GM23338 (cell line): ENCODE results near the gene CTNNA1. TPM values are rescaled to one million over a fixed set of nuclear protein-coding genes. Genes with fewer than 3 reads are reported as not detected.

Experiments
- ATAC-seq: fragments of 200-7000 bp; cut with Tn5 transposase; 3 replicates; pipeline ENCODE4 v1.9.1; 2020
- DNase-seq: peaks from one replicate; pipeline ENCODE4 v3.0.0-alpha.2; 2015; ENCODE audit warnings: low spot score
- H2AFZ ChIP-seq: fragments of 200-600 bp; sonication (generic); 2 replicates; pipeline ENCODE4 v1.8.0; 2016; ENCODE audit warnings: antibody characterized with exemption, mild to moderate bottlenecking, moderate library complexity
- H3F3A ChIP-seq: fragments of 200-600 bp; sonication (generic); replicated peaks from 2 replicates; pipeline ENCODE4 v1.8.0; 2017; ENCODE audit warnings: antibody characterized with exemption, mixed run types, low read depth
- H3K27ac ChIP-seq: fragments of 200-600 bp; sonication (generic); 2 replicates; pipeline ENCODE4 v1.6.1; 2016; ENCODE audit warnings: low read depth
- H3K27me3 ChIP-seq: fragments of 200-600 bp; sonication (generic); 2 replicates; pipeline ENCODE4 v1.8.0; 2016; ENCODE audit warnings: mild to moderate bottlenecking, mixed run types, moderate library complexity; ENCODE audit not compliant: insufficient read depth
- H3K36me3 ChIP-seq: fragments of 200-600 bp; sonication (generic); 2 replicates; pipeline ENCODE4 v1.8.0; 2016; ENCODE audit warnings: mild to moderate bottlenecking; ENCODE audit not compliant: insufficient read depth
- H3K4me1 ChIP-seq: fragments of 200-600 bp; sonication (generic); 2 replicates; pipeline ENCODE4 v1.8.0; 2016; ENCODE audit warnings: mild to moderate bottlenecking, moderate library complexity; ENCODE audit not compliant: insufficient read depth
- H3K4me2 ChIP-seq: fragments of 200-600 bp; sonication (generic); 2 replicates; pipeline ENCODE4 v1.7.1; 2017; ENCODE audit warnings: mixed run types
- H3K4me3 ChIP-seq: fragments of 200-600 bp; sonication (generic); 2 replicates; pipeline ENCODE4 v1.6.1; 2016; ENCODE audit warnings: mixed run types
- H3K79me2 ChIP-seq: fragments of 200-600 bp; sonication (generic); replicated peaks from 2 replicates; pipeline ENCODE4 v1.8.0; 2017; ENCODE audit warnings: mild to moderate bottlenecking; ENCODE audit not compliant: insufficient read depth
- H3K9me2 ChIP-seq: fragments of 200-600 bp; sonication (generic); 2 replicates; pipeline ENCODE4 v1.8.0; 2017; ENCODE audit not compliant: insufficient read depth
- H4K20me1 ChIP-seq: fragments of 200-600 bp; sonication (generic); replicated peaks from 2 replicates; pipeline ENCODE4 v1.8.0; 2017; ENCODE audit warnings: mild to moderate bottlenecking; ENCODE audit not compliant: insufficient read depth
- H3K27ac Mint-ChIP-seq: 2 replicates; pipeline ENCODE4 v1.8.0; 2020; ENCODE audit warnings: inconsistent platforms, mild to moderate bottlenecking, moderate library complexity, mixed read lengths
- H3K27me3 Mint-ChIP-seq: 3 replicates; pipeline ENCODE4 v1.8.0; 2022; ENCODE audit warnings: low read depth, mild to moderate bottlenecking, moderate library complexity, mixed read lengths, inconsistent platforms; ENCODE audit not compliant: insufficient read depth, poor library complexity
- H3K36me3 Mint-ChIP-seq: 3 replicates; pipeline ENCODE4 v1.8.0; 2021; ENCODE audit warnings: low read depth, mild to moderate bottlenecking, inconsistent platforms, moderate library complexity, mixed read lengths
- H3K4me1 Mint-ChIP-seq: 3 replicates; pipeline ENCODE4 v1.8.0; 2020; ENCODE audit warnings: mild to moderate bottlenecking, inconsistent platforms, mixed read lengths
- H3K4me3 Mint-ChIP-seq: 3 replicates; pipeline ENCODE4 v1.8.0; 2021; ENCODE audit warnings: moderate library complexity, mild to moderate bottlenecking, inconsistent platforms, mixed read lengths
- H3K9me3 Mint-ChIP-seq: 3 replicates; pipeline ENCODE4 v1.8.0; 2020; ENCODE audit warnings: moderate library complexity, mild to moderate bottlenecking, inconsistent platforms, mixed read lengths
- CREB1 ChIP-seq: fragments of 250-450 bp; sonication (Bioruptor Pico); IDR thresholded peaks from 2 replicates; pipeline ENCODE4 v1.5.0; 2020; ENCODE audit warnings: low read depth, mild to moderate bottlenecking, moderate library complexity
- EZH2 ChIP-seq: fragments of 200-600 bp; sonication (generic); IDR thresholded peaks from one replicate; pipeline ENCODE4 v1.8.0; 2017; ENCODE audit warnings: antibody characterized with exemption, mild to moderate bottlenecking, low read depth; ENCODE audit not compliant: unreplicated experiment
- EZH2phosphoT487 ChIP-seq: fragments of 200-600 bp; sonication (generic); IDR thresholded peaks from one replicate; pipeline ENCODE4 v1.8.1; 2018; ENCODE audit warnings: antibody characterized with exemption; ENCODE audit not compliant: unreplicated experiment
- JUNB ChIP-seq: IDR thresholded peaks from one replicate; pipeline ENCODE4 v1.6.1; 2016; ENCODE audit warnings: antibody characterized with exemption; ENCODE audit not compliant: unreplicated experiment
- NANOG ChIP-seq: IDR thresholded peaks from 2 replicates; pipeline ENCODE4 v1.6.1; 2016; ENCODE audit warnings: antibody characterized with exemption, borderline replicate concordance
- POLR2AphosphoS5 ChIP-seq: IDR thresholded peaks from 2 replicates; pipeline ENCODE4 v1.6.1; 2016; ENCODE audit warnings: antibody characterized with exemption, low read depth
- STAT1 ChIP-seq: IDR thresholded peaks from one replicate; pipeline ENCODE4 v1.6.1; 2016; ENCODE audit warnings: antibody characterized with exemption; ENCODE audit not compliant: unreplicated experiment
- ZNF114 ChIP-seq: fragments of 250-450 bp; sonication (Bioruptor Pico); IDR thresholded peaks from 2 replicates; pipeline ENCODE4 v1.5.0; 2020; ENCODE audit warnings: mild to moderate bottlenecking, moderate library complexity
- ZNF331 ChIP-seq: fragments of 250-450 bp; sonication (Bioruptor Pico); IDR thresholded peaks from 2 replicates; pipeline ENCODE4 v1.5.0; 2020; ENCODE audit warnings: low read depth, mild to moderate bottlenecking, moderate library complexity
- polyA plus RNA-seq: library from polyadenylated mRNA; unstranded; fragments of >200 nt; fragmentation: Nextera tagmentation; extraction: Ambion mirVana; gene quantifications from 2 replicates; pipeline ENCODE4 v1.2.1, GENCODE V29; 2016
- total RNA-seq: library from RNA; depleted of rRNA; stranded (reverse); fragments of >200 nt; shearing (Covaris generic); gene quantifications from 2 replicates; pipeline ENCODE4 v1.2.3, GENCODE V29; 2014
- TF ChIP-seq, protein P1 (sequence below): fragments of 250-450 bp; sonication (Bioruptor Pico); IDR thresholded peaks from 2 replicates; pipeline ENCODE4 v1.5.0; 2020; ENCODE audit warnings: mild to moderate bottlenecking, moderate library complexity
- TF ChIP-seq, protein P2 (sequence below), 2 experiments: fragments of 200-600 bp in 1 of 2; sonication (generic) in 1 of 2; conservative IDR thresholded peaks; 2 replicates each; pipeline versions ENCODE4 v1.5.1 to v1.6.1; 2016 to 2017; ENCODE audit warnings: antibody characterized with exemption in 2 of 2, low read depth in 2 of 2, mild to moderate bottlenecking in 2 of 2, moderate library complexity in 1 of 2
- TF ChIP-seq, protein P3 (sequence below): IDR thresholded peaks from 2 replicates; pipeline ENCODE4 v1.6.1; 2016; ENCODE audit warnings: antibody characterized with exemption
- TF ChIP-seq, protein P4 (sequence below): IDR thresholded peaks from one replicate; pipeline ENCODE4 v1.6.1; 2018; ENCODE audit warnings: antibody characterized with exemption; ENCODE audit not compliant: unreplicated experiment

Gene CTNNA1
- total and polyA plus RNA-seq, 2 experiments from 2014 or later = 111 to 348 TPM

DNA sequence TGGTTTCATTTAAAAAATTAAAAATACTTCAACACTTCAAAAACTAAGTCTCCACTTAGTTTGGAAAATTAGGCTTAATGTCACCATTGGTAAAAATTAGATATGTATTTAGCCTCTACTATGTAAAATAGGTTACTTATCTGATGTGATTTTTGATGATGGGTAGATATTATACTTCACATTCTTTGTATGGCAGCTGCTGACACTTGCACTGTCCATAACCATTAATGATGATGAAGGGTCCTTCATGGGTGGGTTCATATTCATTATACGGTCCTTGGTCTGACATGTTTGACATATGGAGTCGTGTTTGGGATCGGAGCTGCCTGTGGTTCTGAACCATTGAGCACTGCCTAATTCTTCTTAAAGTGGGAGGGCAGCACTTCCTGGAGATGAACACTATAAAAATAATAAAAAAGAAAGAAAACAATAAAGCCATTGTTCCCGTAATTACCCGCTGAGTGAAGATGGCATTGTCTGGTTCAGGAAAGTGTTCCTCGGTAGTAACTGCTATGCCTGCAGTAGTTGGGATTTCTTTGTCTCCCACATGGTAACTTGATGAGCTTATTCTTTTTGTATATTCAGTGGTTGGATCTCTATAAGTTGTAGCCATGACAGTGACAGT, 119.7 kb downstream of the CTNNA1 start:
- peaks cover 69% of the 10 kb centered on the region for H3K4me1 ChIP-seq
- no peaks in the 10 kb centered on the region for H3K9me2 ChIP-seq
- TF ChIP-seq, protein P1, sequence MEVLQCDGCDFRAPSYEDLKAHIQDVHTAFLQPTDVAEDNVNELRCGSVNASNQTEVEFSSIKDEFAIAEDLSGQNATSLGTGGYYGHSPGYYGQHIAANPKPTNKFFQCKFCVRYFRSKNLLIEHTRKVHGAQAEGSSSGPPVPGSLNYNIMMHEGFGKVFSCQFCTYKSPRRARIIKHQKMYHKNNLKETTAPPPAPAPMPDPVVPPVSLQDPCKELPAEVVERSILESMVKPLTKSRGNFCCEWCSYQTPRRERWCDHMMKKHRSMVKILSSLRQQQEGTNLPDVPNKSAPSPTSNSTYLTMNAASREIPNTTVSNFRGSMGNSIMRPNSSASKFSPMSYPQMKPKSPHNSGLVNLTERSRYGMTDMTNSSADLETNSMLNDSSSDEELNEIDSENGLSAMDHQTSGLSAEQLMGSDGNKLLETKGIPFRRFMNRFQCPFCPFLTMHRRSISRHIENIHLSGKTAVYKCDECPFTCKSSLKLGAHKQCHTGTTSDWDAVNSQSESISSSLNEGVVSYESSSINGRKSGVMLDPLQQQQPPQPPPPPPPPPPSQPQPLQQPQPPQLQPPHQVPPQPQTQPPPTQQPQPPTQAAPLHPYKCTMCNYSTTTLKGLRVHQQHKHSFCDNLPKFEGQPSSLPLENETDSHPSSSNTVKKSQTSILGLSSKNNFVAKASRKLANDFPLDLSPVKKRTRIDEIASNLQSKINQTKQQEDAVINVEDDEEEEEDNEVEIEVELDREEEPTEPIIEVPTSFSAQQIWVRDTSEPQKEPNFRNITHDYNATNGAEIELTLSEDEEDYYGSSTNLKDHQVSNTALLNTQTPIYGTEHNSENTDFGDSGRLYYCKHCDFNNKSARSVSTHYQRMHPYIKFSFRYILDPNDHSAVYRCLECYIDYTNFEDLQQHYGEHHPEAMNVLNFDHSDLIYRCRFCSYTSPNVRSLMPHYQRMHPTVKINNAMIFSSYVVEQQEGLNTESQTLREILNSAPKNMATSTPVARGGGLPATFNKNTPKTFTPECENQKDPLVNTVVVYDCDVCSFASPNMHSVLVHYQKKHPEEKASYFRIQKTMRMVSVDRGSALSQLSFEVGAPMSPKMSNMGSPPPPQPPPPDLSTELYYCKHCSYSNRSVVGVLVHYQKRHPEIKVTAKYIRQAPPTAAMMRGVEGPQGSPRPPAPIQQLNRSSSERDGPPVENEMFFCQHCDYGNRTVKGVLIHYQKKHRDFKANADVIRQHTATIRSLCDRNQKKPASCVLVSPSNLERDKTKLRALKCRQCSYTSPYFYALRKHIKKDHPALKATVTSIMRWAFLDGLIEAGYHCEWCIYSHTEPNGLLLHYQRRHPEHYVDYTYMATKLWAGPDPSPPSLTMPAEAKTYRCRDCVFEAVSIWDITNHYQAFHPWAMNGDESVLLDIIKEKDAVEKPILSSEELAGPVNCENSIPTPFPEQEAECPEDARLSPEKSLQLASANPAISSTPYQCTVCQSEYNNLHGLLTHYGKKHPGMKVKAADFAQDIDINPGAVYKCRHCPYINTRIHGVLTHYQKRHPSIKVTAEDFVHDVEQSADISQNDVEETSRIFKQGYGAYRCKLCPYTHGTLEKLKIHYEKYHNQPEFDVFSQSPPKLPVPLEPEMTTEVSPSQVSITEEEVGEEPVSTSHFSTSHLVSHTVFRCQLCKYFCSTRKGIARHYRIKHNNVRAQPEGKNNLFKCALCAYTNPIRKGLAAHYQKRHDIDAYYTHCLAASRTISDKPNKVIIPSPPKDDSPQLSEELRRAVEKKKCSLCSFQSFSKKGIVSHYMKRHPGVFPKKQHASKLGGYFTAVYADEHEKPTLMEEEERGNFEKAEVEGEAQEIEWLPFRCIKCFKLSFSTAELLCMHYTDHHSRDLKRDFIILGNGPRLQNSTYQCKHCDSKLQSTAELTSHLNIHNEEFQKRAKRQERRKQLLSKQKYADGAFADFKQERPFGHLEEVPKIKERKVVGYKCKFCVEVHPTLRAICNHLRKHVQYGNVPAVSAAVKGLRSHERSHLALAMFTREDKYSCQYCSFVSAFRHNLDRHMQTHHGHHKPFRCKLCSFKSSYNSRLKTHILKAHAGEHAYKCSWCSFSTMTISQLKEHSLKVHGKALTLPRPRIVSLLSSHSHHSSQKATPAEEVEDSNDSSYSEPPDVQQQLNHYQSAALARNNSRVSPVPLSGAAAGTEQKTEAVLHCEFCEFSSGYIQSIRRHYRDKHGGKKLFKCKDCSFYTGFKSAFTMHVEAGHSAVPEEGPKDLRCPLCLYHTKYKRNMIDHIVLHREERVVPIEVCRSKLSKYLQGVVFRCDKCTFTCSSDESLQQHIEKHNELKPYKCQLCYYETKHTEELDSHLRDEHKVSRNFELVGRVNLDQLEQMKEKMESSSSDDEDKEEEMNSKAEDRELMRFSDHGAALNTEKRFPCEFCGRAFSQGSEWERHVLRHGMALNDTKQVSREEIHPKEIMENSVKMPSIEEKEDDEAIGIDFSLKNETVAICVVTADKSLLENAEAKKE = no peak
- TF ChIP-seq ZNF114 (CRISPR knock-in tag) (no peak), POLR2AphosphoS5 (no peak), EZH2 (no peak), EZH2phosphoT487 (no peak), ZNF331 (CRISPR knock-in tag) (no peak), CREB1 (CRISPR knock-in tag) (no peak), STAT1 (no peak), JUNB (no peak), NANOG (no peak)
- TF ChIP-seq, protein P2, sequence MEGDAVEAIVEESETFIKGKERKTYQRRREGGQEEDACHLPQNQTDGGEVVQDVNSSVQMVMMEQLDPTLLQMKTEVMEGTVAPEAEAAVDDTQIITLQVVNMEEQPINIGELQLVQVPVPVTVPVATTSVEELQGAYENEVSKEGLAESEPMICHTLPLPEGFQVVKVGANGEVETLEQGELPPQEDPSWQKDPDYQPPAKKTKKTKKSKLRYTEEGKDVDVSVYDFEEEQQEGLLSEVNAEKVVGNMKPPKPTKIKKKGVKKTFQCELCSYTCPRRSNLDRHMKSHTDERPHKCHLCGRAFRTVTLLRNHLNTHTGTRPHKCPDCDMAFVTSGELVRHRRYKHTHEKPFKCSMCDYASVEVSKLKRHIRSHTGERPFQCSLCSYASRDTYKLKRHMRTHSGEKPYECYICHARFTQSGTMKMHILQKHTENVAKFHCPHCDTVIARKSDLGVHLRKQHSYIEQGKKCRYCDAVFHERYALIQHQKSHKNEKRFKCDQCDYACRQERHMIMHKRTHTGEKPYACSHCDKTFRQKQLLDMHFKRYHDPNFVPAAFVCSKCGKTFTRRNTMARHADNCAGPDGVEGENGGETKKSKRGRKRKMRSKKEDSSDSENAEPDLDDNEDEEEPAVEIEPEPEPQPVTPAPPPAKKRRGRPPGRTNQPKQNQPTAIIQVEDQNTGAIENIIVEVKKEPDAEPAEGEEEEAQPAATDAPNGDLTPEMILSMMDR (conservative IDR thresholded peaks at IDR 0.05; ENCODE audit: low read depth in 2 of 2) = no peak
- TF ChIP-seq, protein P3, sequence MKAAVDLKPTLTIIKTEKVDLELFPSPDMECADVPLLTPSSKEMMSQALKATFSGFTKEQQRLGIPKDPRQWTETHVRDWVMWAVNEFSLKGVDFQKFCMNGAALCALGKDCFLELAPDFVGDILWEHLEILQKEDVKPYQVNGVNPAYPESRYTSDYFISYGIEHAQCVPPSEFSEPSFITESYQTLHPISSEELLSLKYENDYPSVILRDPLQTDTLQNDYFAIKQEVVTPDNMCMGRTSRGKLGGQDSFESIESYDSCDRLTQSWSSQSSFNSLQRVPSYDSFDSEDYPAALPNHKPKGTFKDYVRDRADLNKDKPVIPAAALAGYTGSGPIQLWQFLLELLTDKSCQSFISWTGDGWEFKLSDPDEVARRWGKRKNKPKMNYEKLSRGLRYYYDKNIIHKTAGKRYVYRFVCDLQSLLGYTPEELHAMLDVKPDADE = no peak
- TF ChIP-seq, protein P4, sequence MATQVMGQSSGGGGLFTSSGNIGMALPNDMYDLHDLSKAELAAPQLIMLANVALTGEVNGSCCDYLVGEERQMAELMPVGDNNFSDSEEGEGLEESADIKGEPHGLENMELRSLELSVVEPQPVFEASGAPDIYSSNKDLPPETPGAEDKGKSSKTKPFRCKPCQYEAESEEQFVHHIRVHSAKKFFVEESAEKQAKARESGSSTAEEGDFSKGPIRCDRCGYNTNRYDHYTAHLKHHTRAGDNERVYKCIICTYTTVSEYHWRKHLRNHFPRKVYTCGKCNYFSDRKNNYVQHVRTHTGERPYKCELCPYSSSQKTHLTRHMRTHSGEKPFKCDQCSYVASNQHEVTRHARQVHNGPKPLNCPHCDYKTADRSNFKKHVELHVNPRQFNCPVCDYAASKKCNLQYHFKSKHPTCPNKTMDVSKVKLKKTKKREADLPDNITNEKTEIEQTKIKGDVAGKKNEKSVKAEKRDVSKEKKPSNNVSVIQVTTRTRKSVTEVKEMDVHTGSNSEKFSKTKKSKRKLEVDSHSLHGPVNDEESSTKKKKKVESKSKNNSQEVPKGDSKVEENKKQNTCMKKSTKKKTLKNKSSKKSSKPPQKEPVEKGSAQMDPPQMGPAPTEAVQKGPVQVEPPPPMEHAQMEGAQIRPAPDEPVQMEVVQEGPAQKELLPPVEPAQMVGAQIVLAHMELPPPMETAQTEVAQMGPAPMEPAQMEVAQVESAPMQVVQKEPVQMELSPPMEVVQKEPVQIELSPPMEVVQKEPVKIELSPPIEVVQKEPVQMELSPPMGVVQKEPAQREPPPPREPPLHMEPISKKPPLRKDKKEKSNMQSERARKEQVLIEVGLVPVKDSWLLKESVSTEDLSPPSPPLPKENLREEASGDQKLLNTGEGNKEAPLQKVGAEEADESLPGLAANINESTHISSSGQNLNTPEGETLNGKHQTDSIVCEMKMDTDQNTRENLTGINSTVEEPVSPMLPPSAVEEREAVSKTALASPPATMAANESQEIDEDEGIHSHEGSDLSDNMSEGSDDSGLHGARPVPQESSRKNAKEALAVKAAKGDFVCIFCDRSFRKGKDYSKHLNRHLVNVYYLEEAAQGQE = no peak
- no peak overlapping the region for H3K4me3 ChIP-seq
- DNase-seq (no peak), ATAC-seq (no peak)
- H3K36me3 ChIP-seq = no peaks in the 10 kb centered on the region
- Mint-ChIP-seq H3K36me3 (no peaks in the 10 kb centered on the region), H3K27me3 (peaks cover 6% of the 10 kb centered on the region), H3K4me1 (peaks cover 86% of the 10 kb centered on the region), H3K4me3 (no peak overlapping the region), H3K9me3 (no peaks in the 10 kb centered on the region), H3K27ac (no peak overlapping the region)
- no peaks in the 10 kb centered on the region; the same call in 1 of the 2 replicates for H3F3A ChIP-seq
- H3K27ac ChIP-seq = no peak overlapping the region
- H2AFZ ChIP-seq = no peak overlapping the region
- peaks cover 74% of the 10 kb centered on the region for H3K79me2 ChIP-seq
- peaks cover 6% of the 10 kb centered on the region; the same call in 1 of the 2 replicates for H4K20me1 ChIP-seq
- no peak overlapping the region for H3K4me2 ChIP-seq
- H3K27me3 ChIP-seq = no peaks in the 10 kb centered on the region
